Stimulated activated CD8-positive, alpha-beta memory T cell treated with anti-CD3 and anti-CD28 coated beads, Interleukin-7, amount 100 ng/mL, for 4 hours (primary cell): ENCODE data around the gene DMRT3.
"Not testable (repeated sequence)": the region's sequence is repeated elsewhere in the genome, so short reads cannot be mapped to it uniquely, and the experiment has no call there.

ENCODE experiments used
- DNase-seq, 2 donors: peaks; one replicate each; pipeline ENCODE4 v3.0.0-alpha.2; 2020; ENCODE audit warnings: low read depth in 2 of 2

The DMRT3 gene

DNA sequence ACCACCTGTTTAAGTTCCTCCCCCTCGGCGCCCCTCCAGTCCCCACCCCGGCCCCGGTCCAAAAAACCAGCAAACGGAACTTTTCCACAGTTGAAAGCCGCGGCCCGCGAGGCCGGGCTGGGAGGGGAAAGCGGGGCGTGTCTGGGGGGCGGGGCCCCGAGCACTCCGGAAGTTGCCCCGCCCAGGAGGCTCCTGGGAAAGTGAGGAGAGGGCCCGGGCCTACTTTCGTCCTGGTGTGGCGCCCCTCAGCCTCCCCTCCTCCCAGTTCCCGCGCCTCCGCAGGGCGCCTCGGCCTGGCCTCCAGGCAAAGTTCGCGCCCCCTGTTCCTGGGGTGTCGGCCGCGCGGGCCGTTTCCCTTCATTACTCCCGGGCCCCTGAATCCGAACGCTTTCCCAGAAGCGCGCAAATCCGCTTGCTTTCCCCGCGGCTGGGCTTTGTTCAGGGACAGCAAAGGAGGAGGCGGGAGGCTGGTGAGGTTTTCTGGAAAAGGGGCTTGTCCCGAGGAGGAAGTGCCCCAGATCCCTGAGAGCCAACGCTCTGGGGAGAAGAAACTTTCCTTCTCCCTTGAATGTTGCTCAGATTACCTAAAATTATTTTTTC, 4.5 kb upstream of the DMRT3 start:
- DNase-seq = no peak

DNA sequence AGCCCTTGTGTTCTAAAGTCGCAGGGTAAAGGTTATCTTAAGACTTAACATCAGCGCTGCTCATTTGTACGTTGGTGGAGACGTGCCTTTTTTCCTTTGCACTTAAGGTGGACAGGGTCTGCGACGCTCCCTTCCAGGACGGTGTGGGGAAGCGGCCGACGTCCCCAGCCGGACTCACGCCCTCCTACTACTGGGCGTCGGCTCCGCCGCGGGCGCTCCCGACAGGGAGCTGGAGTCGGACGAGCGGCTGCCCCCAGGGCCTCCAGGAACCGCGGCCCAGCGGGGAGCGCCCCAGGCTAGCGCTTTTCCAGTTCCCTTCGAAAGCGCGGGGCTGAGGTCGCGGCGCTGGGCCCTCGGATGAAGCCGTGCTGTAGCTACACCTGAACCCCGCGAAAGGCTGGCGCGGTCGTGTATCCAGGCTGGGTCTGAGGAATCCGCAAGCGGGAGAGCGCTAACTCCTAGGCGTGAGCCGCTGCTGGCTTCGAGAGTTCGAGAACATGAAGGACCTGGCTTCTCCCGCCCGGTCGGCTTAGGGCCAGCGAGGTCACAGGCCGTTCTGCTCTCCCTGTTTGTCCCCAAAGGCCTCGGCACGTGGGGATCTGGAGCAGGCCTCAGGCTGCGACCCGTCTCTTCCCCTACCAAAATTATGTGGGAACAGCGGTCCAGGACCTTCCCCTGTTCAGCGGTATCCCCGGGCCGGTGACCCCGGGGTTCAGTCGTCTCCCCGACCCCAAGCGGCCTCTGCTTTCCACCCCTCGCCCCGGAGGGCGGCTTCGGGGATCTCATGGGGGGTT, 3.8 kb upstream of the DMRT3 start:
- DNase-seq = no peak

DNA sequence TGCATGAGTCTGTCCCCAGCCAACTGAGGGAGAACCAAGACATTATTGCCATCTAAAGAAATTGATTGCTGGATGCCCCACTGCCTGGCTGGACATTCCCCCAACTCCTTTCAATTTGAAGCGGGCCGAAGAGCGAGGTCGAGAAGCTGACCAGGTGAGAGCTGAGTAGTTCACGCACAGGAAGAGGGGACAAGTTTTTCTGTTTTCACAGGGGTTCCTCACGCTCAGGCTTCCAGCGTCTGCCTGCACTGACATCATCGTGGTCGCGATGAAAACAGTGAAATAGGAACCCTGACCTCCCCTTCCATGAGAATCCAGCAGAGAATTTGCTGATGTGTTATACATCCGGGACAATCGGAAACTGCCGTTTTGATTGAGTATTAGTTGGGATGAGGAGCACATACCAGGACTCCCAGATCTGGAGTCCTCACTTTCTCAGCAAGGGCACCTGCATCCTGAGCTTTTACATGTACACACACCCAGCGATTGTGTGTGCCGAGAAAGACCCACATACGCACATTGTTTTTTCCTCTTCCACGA, 3.1 kb upstream of the DMRT3 start:
- DNase-seq = no peak

DNA sequence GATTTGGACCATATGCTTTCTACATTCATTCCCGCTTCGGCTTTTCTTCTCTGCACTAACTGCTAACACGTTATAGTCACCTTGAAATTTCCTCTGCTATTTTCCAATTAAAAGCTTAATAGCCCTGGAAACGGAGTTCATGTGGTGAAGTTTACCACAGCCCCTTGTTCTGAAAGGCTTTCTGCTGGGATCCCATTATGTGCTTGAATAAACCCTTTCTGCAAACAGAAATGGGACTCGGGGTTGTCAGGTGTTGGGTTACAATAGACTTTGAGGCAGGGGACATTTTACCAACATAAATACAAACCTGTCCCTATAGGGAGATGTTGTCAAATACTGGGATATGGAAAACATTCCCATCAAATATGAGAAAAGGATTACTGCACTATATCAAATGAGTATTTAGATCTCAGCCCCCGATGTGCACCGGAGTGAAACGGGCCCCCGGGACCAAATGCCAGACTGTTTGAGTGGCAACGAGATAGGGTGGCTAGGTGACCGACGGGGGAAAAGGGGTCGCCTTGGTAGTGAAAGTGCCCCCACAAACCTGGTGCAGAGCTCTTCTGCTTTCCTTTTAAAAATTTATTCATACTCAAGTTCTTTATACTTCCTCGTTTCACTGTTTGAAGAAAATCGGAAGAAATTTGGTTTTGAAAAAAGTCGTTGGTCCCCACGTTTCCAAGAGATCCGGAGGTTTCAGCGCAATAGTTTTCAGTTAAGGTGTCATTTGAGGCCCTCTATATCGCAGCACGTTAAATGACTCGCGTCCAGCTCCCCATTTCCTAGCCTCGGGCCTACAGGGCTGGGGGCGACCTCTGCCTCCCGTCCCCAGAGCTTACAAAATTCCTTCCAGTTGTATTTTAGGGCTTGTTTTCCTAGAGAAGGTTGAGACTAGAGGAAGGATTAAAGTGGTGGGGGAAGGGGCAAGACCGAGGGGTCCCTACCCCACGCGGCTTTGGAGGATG, 2.1 kb upstream of the DMRT3 start:
- no peak for DNase-seq

DNA sequence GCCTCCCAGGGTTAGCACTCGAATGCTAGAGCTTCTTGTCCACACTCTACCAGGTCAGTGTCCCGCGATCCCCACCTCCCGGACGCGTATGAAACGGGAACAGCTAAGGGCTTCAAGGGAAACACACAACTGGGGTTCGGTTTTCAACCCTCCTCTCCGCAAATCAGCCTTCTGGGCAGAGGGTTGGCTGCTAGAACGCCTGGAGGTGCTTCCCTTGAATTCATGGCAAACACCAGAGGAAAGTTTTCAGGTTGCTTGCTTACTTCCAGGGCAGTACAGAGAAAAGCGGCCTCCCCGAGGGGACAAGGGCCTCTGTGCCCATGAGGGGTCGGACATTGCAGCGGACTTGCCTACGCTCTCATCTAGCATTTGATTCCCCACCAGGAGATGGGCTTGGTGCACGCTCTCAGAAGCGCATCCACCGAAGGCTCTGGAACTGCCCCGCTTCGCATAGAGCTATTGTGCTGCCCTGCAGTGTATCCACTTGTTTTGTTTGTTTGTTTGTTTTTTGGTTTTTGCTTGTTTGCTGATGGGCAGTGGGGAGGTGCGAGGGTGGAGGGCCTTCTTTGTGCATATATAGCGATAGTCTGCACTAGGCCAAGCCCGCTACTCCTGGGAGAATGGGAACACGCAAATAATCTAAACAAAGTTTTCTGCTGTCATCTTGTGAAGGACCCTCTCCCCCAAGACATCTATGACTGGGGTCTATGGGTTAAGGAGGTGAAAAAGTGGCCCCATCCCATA, 1.3 kb upstream of the DMRT3 start:
- DNase-seq = no peak

DNA sequence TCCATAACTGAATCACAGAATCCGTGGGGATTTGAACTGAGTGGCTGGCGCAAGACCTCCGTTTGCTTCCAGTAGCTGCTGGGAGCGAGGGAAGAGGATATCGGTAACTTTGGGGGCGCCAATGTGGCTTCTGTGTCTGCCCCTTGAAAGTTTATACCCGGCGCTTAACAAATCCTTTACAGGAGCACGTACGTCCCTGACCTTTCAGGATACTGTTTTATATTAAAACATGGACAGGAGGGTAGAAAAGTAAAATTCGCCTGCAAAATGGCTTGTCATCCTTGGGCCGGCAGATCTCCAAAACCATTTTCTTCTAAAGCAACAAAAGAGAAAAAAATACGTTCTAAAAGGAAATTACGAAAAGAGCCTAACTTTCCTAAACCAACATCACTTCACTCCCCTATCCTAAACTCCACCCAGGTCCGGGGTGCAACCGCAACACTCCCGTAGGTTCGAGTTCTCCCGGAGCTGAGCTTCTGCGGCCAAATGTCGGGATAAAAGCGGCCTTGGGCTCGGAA, 656 bp upstream of the DMRT3 start:
- DNase-seq = no peak

DNA sequence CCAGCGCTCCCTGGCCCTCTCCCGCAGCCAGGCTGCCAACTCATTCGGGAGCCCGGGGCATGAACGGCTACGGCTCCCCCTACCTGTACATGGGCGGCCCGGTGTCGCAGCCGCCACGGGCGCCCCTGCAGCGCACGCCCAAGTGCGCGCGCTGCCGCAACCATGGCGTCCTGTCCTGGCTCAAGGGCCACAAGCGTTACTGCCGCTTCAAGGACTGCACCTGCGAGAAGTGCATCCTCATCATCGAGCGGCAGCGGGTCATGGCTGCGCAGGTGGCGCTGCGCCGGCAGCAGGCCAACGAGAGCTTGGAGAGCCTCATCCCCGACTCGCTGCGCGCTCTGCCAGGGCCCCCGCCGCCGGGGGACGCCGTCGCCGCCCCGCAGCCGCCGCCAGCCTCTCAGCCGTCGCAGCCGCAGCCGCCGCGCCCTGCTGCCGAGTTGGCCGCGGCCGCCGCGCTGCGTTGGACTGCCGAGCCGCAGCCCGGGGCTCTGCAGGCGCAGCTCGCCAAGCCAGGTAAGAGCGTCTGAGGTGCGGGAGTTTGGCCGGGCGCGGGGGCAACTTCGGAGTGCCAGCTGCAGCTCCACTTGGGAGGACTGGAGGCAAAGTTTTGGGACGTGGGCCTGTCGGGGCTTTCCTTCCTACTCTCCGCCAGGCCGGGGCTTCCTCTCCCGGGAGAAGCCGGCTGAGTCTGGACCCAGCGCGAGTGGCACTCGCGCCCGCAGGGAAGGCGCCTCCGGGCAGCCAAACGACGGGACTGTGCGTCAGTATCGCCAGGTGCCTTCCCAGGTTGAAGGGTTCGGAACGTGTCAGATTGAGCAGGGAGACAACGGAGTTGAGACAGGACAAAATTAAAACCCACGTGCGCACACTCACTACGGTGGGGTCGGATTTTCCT, 735 bp downstream of the DMRT3 start:
- no peak for DNase-seq

DNA sequence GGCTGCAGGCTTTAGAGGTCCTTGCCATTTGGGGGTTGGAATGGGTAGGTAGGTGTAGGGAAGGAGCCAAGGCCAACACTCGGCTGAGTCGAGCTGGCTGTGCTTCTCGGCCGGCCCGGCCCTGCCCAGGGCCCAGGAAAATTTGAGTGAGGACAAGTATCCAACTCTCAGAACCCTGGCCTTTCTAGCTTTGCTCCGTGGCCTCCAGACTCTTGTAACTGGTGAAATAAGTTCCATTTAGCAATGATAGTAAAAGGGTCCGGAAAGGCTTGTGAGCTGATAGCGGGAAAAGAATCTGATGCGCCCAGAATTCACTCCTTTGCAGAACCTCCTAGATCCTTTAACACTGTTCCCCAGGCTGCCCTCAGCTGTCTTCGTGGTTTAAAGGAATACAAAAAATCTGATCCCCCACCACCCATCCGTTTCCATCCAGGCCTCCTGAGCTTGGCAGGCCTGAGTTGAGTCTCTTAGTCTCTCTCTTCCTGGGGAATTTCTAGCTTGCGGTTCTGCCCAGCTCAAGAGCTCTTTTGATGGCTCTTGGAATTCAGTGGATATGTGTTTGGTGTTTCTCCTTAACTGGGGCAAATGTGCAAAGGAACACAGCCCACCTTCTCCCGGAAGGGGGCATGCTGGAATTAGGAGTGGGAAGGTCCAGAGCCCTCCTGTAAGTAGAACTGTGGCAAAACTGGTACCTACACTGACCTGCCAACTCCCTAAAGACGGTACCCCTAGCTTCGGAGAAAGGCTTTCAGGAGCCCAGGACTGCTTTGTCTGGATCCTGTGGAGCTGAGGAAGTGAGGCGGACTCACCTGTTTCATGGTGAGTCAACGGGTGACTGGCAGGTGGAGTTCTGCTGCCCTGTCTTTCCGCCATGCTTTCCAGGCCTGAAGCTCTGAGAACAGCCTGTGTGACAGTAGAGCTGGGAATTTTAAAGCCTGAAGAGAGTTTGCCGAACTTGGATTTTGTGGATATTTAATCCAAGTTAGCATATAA, 1.7 kb downstream of the DMRT3 start:
- no peak for DNase-seq

DNA sequence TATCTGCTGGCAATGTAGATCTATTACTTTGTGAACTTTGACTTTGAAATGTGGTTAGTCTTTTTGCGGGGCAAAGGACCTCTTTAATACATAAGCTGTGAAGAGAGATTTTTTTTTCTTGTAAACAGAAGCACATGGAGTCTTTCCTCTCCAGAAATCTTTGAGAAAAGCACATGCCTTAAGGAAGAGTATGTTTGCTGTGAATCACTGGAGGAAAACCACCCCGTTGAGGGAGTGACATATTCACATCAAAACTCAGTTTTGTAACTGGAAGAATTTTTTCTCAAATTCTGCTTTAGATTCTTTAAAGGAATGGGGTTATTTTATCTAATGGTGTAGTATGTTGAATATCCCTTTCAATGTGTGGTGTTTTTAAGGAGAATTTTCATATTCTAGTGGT, 3.5 kb downstream of the DMRT3 start:
- no peak for DNase-seq

DNA sequence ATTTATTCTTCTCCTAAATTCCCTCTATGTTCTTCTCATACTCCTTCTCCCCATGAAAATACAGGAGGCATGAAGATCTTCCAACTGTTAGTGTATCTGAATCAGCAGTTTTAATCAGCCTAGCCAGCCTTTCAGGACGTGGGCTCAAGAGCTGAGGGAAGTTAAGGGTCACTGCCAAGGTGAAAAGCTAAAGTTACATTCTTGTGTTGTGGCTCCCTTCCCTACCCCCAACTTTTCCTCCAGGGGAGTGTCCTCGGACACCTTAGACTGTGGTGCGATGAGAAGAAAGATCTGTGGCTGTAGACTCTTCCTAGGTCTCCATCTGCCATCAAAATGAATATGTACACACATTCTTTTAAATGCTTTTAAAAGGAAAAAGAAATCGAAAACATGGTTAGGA, 4.2 kb downstream of the DMRT3 start:
- no peak for DNase-seq

DNA sequence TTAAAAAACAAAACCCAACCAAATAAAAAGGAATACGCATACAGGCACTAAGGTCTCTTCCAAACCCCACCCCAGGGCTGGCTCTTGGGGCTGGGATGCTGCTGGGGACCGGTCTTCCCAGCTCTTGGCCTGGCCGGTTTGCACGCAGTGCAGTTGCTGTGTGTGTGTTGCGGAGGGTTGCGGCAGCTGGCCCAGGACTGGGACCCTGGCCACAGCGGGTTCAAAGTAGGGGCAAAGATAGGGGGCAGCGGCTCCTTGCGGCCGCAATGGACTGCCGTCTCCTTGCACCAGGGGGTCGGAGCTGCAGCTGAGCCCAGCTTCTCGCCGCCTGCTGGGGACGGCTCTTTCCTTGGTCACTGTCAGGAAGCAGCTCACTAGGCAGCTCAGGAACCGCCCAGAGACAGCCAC, 5.0 kb downstream of the DMRT3 start:
- no peak for DNase-seq

DNA sequence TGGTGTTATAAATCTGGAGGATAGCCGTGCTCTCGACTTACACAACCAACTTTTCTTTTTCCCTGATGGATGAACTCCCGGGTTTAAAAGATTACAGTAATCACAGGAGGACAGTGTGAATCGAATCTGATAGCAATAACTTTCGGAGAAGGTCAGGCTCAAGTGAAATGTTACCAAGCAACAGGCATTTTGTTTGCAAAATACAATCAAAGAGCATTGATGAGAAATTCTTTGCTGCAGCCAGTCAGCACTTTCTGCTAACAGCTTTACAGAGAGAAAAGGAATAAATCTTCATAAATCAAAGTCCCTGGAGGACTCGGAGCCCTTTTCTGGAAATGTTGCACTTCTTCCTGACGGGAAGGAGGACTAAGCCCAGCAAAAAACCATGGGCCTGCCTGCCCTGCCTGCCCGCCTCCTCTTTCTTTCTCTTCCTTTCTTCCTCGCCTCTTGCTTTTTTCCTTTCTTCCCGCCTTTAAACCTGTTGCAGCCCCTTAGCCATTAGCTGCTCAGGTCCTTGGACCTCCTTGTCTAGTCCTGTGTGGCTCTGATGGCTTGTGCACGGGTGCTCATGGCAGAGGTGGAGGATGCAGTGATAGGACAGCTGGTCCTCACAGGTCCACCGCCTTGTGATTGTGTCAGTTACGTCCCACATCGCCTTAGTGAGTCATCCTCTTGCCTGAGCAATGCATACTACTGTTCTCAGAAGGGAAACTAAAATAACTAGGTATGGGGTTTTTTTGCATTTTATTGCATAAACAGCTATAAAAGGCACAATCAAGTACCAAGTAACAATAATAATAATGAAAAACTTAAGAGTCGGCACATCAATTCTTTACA, 6.2 kb downstream of the DMRT3 start:
- no peak for DNase-seq

DNA sequence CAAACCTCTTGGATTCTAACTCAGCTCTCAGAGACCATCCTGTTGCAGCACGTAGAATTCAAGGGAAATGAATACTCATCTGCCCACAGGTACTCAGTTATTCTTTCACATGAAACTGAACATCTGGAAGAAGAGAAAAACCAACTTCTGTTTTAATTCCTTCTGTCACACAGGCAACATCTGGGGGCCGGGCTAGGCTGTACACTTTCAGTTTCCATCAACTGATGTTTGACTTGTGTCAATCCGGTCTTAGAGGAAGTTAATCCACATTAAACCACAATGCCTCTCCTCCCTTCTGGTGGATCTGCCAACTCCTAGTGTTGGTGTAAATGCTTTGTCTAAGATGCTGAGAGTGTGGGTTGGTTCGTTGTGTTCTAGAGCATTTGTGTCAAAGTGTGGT, 17.6 kb downstream of the DMRT3 start:
- no peak for DNase-seq

DNA sequence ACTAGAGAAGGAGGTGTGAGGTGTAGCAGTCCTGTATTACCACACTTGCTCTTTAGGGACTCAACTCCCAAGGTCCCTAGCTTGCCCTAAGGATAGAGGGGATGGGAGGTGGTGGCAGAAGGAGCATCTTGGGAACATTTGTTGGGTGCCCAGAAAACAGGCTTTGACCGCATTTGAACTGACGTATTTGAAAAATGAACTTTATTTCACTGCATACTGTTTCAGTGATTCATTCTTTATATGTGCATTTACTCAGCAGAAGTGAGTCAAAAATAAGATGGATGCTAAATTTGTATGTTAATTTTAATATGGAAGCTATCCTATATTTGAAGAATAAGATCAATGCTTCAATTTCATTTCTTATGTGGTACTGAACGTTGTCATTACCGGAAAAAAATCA, 18.7 kb downstream of the DMRT3 start:
- DNase-seq = no peak

DNA sequence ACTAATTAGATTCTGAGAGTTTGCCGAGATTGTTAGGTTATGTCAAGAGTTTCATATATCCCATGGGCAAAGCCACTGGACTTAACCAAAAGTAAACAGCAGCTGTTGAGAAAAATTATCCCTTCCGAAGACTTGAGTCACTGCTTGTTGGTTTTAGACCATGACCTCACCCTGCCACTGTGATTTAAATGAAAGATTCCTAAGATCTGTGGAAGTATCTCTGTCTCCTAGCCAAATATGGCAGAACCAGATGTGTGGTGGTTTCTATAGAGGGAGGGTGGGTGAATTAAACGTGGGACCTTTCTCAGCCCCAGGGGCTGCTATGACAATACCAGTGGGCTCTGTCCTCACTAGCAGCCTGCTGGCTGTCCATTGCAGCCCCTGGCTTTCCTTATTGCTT, 19.3 kb downstream of the DMRT3 start:
- DNase-seq = no peak

DNA sequence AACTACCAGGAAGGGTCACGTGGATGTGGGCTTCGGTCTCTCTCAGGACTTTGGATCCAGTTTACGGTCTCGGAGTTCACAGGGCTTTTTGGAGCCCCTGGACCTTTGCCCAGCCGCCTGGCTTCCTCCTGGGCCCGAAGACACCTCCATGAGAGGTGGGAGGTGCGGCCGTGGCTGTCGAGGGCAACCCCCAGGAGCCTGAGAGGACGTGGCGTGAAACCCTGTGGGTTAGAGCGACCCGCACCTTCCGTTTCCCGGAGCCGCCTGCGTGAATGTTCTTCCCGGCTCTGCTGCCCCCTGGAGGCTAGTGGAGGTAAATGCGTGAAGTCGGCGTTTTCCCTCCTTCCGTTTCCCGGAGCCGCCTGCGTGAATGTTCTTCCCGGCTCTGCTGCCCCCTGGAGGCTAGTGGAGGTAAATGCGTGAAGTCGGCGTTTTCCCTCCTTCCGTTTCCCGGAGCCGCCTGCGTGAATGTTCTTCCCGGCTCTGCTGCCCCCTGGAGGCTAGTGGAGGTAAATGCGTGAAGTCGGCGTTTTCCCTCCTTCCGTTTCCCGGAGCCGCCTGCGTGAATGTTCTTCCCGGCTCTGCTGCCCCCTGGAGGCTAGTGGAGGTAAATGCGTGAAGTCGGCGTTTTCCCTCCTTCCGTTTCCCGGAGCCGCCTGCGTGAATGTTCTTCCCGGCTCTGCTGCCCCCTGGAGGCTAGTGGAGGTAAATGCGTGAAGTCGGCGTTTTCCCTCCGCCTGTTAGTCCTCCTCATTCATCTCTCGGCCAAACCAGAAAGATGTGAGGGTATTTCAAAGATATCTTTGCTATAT, 22.1 kb downstream of the DMRT3 start:
- DNase-seq = not testable (repeated sequence)

DNA sequence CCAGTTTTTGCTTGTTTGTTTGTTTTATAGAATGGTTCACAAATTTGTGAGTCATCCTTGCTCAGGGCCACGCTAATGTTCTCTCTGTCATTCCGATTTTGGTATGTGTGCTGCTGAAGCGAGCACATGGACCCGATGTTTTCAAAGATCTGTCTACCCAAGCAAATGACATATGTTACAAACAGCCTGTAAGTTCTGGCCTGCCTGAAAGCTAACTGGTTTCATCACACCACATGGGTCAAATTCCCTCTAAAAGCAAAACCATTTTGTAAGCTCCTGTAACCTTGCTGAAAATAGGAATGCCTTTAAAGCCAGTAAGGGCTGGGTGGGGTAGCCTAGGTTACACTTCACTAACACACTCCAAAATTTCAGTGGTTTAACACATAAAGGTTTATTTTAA, 25.4 kb downstream of the DMRT3 start:
- no peak for DNase-seq
